ENCODE results near the gene SLC25A21.

GRCh38 chr14:36916668-36917067, 255.7 kb downstream of the SLC25A21 start:
- TF ChIP-seq POLR2A (IDR thresholded peaks at IDR 0.05; ENCODE audit: low read depth, low read length) (no peak), POLR2AphosphoS5 (IDR thresholded peaks at IDR 0.05; ENCODE audit: low read depth, low read length) (no peak), TAF1 (IDR thresholded peaks at IDR 0.05; ENCODE audit: borderline replicate concordance, low read depth, low read length) (no peak)
